Measurements from ENCODE around the gene ALK. TPM values are rescaled to one million over a fixed set of nuclear protein-coding genes. Genes with fewer than 3 reads are reported as not detected.

Gene ALK
- total RNA-seq, 2 donors from 2014 or later, result 0.16 to 0.26 TPM

- no peak overlapping the region for H3K4me3 ChIP-seq
- no peaks in the 10 kb centered on the region for H3K36me3 ChIP-seq
- H3K9me3 ChIP-seq, result no peaks in the 10 kb centered on the region
- no peak for TF ChIP-seq CTCF (IDR thresholded peaks at IDR 0.05)
- no peaks in the 10 kb centered on the region for H3K27me3 ChIP-seq
- DNase-seq (ENCODE audit: low spot score), result no peak
- peaks cover 0 to 9% of the 10 kb centered on the region in 2 donors for H3K4me1 ChIP-seq
- no peak overlapping the region for H3K27ac ChIP-seq
Measured at GRCh38 chr2:29269095-29269764, 652.2 kb downstream of the ALK start.

GRCh38 chr2:29267720-29268119, 653.7 kb downstream of the ALK start:
- TF ChIP-seq CTCF (IDR thresholded peaks at IDR 0.05), result no peak
- Histone ChIP-seq H3K27ac (no peak overlapping the region), H3K4me3 (no peak overlapping the region), H3K27me3 (no peaks in the 10 kb centered on the region), H3K9me3 (no peaks in the 10 kb centered on the region), H3K36me3 (no peaks in the 10 kb centered on the region), H3K4me1 (peaks cover 0 to 9% of the 10 kb centered on the region in 2 donors)
- DNase-seq (ENCODE audit: low spot score), result no peak

GRCh38 chr2:29263886-29264285, 657.5 kb downstream of the ALK start:
- no peaks in the 10 kb centered on the region for H3K36me3 ChIP-seq
- no peak for DNase-seq (ENCODE audit: low spot score)
- H3K4me1 ChIP-seq, result no peaks in the 10 kb centered on the region
- no peaks in the 10 kb centered on the region for H3K9me3 ChIP-seq
- H3K27me3 ChIP-seq, result no peaks in the 10 kb centered on the region
- H3K27ac ChIP-seq, result no peak overlapping the region
- no peak for TF ChIP-seq CTCF (IDR thresholded peaks at IDR 0.05)
- no peak overlapping the region for H3K4me3 ChIP-seq

- DNase-seq (ENCODE audit: low spot score), result no peak
- TF ChIP-seq CTCF (IDR thresholded peaks at IDR 0.05), result no peak
- no peaks in the 10 kb centered on the region for H3K36me3 ChIP-seq
- H3K9me3 ChIP-seq, result no peaks in the 10 kb centered on the region
- no peak overlapping the region for H3K4me3 ChIP-seq
- H3K27ac ChIP-seq, result no peak overlapping the region
- H3K27me3 ChIP-seq, result no peaks in the 10 kb centered on the region
- no peaks in the 10 kb centered on the region for H3K4me1 ChIP-seq
Measured at GRCh38 chr2:29262681-29263260, 658.6 kb downstream of the ALK start.

- H3K27ac ChIP-seq, result no peak overlapping the region
- no peaks in the 10 kb centered on the region for H3K4me1 ChIP-seq
- no peak for TF ChIP-seq CTCF (IDR thresholded peaks at IDR 0.05)
- H3K9me3 ChIP-seq, result no peaks in the 10 kb centered on the region
- H3K4me3 ChIP-seq, result no peak overlapping the region
- H3K27me3 ChIP-seq, result no peaks in the 10 kb centered on the region
- DNase-seq (ENCODE audit: low spot score), result no peak
- H3K36me3 ChIP-seq, result no peaks in the 10 kb centered on the region
Measured at GRCh38 chr2:29261003-29261402, 660.4 kb downstream of the ALK start.

All from right atrium auricular region (tissue), 2 donors.